GM12865 (cell line): Measurements from ENCODE around the gene SPATA12.

Source experiments
- DNase-seq: peaks from one replicate; pipeline ENCODE4 v3.0.0; 2010; ENCODE audit warnings: low read depth
- H3K4me3 ChIP-seq: 2 replicates; pipeline ENCODE4 v1.5.1; 2011; ENCODE audit warnings: mild to moderate bottlenecking, low read depth, low read length, control low read depth
- CTCF ChIP-seq: IDR thresholded peaks from 2 replicates; pipeline ENCODE4 v1.5.1; 2011; ENCODE audit warnings: low read length, control low read depth, low read depth, inconsistent platforms; ENCODE audit not compliant: insufficient read depth; ENCODE audit errors: missing control alignments

Gene SPATA12

GRCh38 chr3:57093971-57094535 is 33.6 kb downstream of the SPATA12 start:
- no peak for TF ChIP-seq CTCF
- DNase-seq: no peak
- no peak overlapping the region for H3K4me3 ChIP-seq

- no peak for TF ChIP-seq CTCF
- no peak for DNase-seq
- no peak overlapping the region for H3K4me3 ChIP-seq
These were observed 34.1 kb downstream of the SPATA12 start for GRCh38 chr3:57094575-57094974.

GRCh38 chr3:57095363-57095762 is 34.9 kb downstream of the SPATA12 start:
- TF ChIP-seq CTCF: no peak
- H3K4me3 ChIP-seq: no peak overlapping the region
- DNase-seq: no peak

- no peak for TF ChIP-seq CTCF
- no peak for DNase-seq
- no peak overlapping the region for H3K4me3 ChIP-seq
These were observed 37.1 kb downstream of the SPATA12 start for GRCh38 chr3:57097536-57097935.

GRCh38 chr3:57098418-57099310 is 38.2 kb downstream of the SPATA12 start:
- TF ChIP-seq CTCF: no peak
- no peak for DNase-seq
- H3K4me3 ChIP-seq: no peak overlapping the region

- no peak overlapping the region for H3K4me3 ChIP-seq
- TF ChIP-seq CTCF: peak; percentile 92
- peak; percentile 70 for DNase-seq
These were observed 39.7 kb downstream of the SPATA12 start for GRCh38 chr3:57100046-57100695.
